Liver (tissue), 9 donors: ENCODE data around the gene MED17. TPM values are rescaled to one million over a fixed set of nuclear protein-coding genes. Genes with fewer than 3 reads are reported as not detected.

Source experiments
- DNase-seq: peaks from one replicate; pipeline ENCODE4 v3.0.0-alpha.2; 2017; ENCODE audit warnings: low spot score
- H3K27ac ChIP-seq, 2 donors: one replicate each; pipeline ENCODE4 v1.7.0; 2013; ENCODE audit warnings: inconsistent platforms in 2 of 2, low read length in 2 of 2, control low read depth in 1 of 2, low read depth in 1 of 2, mild to moderate bottlenecking in 1 of 2
- H3K27me3 ChIP-seq, 4 donors: one replicate each; pipeline versions ENCODE4 v1.6.1 to v1.7.0; 2013; ENCODE audit warnings: low read length in 3 of 4, inconsistent platforms in 1 of 4, mild to moderate bottlenecking in 1 of 4, moderate library complexity in 1 of 4; ENCODE audit not compliant: control insufficient read depth in 4 of 4, insufficient read depth in 4 of 4
- H3K36me3 ChIP-seq, 4 donors: one replicate each; pipeline versions ENCODE4 v1.6.1 to v1.7.0; 2013; ENCODE audit warnings: low read length in 3 of 4, mild to moderate bottlenecking in 3 of 4, low read depth in 1 of 4, moderate library complexity in 1 of 4; ENCODE audit not compliant: control insufficient read depth in 4 of 4, insufficient read depth in 3 of 4
- H3K4me1 ChIP-seq, 4 donors: one replicate each; pipeline versions ENCODE4 v1.6.1 to v1.7.0; 2013; ENCODE audit warnings: low read length in 3 of 4, mild to moderate bottlenecking in 3 of 4, moderate library complexity in 1 of 4; ENCODE audit not compliant: control insufficient read depth in 4 of 4, insufficient read depth in 4 of 4
- H3K4me3 ChIP-seq, 3 donors: one replicate each; pipeline versions ENCODE4 v1.6.1 to v1.7.0; 2013; ENCODE audit warnings: low read length in 3 of 3, control low read depth in 1 of 3, low read depth in 1 of 3, mild to moderate bottlenecking in 1 of 3
- H3K9ac ChIP-seq, 2 donors: one replicate each; pipeline ENCODE4 v1.7.0; 2013; ENCODE audit warnings: low read length in 2 of 2, mild to moderate bottlenecking in 2 of 2, moderate library complexity in 2 of 2, control low read depth in 1 of 2, low read depth in 1 of 2
- H3K9me3 ChIP-seq, 4 donors: one replicate each; pipeline versions ENCODE4 v1.6.1 to v1.7.0; 2013; ENCODE audit warnings: low read length in 3 of 4; ENCODE audit not compliant: control insufficient read depth in 4 of 4
- EGR1 ChIP-seq, 2 donors: IDR thresholded peaks; 2 replicates each; pipeline ENCODE4 v1.6.1; 2016 to 2018; ENCODE audit warnings: antibody characterized with exemption in 2 of 2, low read depth in 2 of 2
- FOXA1 ChIP-seq: IDR thresholded peaks from 2 replicates; pipeline ENCODE4 v1.6.1; 2016; ENCODE audit warnings: antibody characterized with exemption
- GABPA ChIP-seq, 2 donors: IDR thresholded peaks in 1 of 2; conservative IDR thresholded peaks in 1 of 2; 2 replicates each; pipeline ENCODE4 v1.6.1; 2016; ENCODE audit warnings: antibody characterized with exemption in 2 of 2, mild to moderate bottlenecking in 1 of 2, moderate library complexity in 1 of 2
- HNF4A ChIP-seq, 2 donors: conservative IDR thresholded peaks; 2 replicates each; pipeline ENCODE4 v1.6.1; 2016; ENCODE audit warnings: antibody characterized with exemption in 2 of 2, mild to moderate bottlenecking in 2 of 2
- HNF4G ChIP-seq: IDR thresholded peaks from 2 replicates; pipeline ENCODE4 v1.6.1; 2016; ENCODE audit warnings: antibody characterized with exemption
- JUND ChIP-seq, 2 donors: IDR thresholded peaks; 2 replicates each; pipeline ENCODE4 v1.6.1; 2016; ENCODE audit warnings: antibody characterized with exemption in 2 of 2
- NR2F2 ChIP-seq: IDR thresholded peaks from 2 replicates; pipeline ENCODE4 v1.6.1; 2016; ENCODE audit warnings: antibody characterized with exemption
- RAD21 ChIP-seq, 2 donors: IDR thresholded peaks; 2 replicates each; pipeline ENCODE4 v1.6.1; 2016; ENCODE audit warnings: antibody characterized with exemption in 2 of 2, mild to moderate bottlenecking in 2 of 2
- RXRA ChIP-seq, 2 donors: IDR thresholded peaks; 2 replicates each; pipeline ENCODE4 v1.6.1; 2017 to 2018; ENCODE audit warnings: antibody characterized with exemption in 2 of 2, mild to moderate bottlenecking in 1 of 2
- SP1 ChIP-seq: IDR thresholded peaks from 2 replicates; pipeline ENCODE4 v1.6.1; 2018; ENCODE audit warnings: antibody characterized with exemption, mild to moderate bottlenecking
- TAF1 ChIP-seq: conservative IDR thresholded peaks from 2 replicates; pipeline ENCODE4 v1.6.1; 2016; ENCODE audit warnings: antibody characterized with exemption, mild to moderate bottlenecking
- YY1 ChIP-seq: IDR thresholded peaks from 2 replicates; pipeline ENCODE4 v1.6.1; 2016; ENCODE audit warnings: antibody characterized with exemption, mild to moderate bottlenecking
- WGBS: extraction: QIAGEN DNeasy Blood & Tissue Kit; methylation state at CpG from one replicate; pipeline ENCODE4 v1.1.7; 2013; 5-methylcytosine and 5-hydroxymethylcytosine counted together
- polyA plus RNA-seq, 2 donors: library from polyadenylated mRNA; stranded (reverse) in 1 of 2; unstranded in 1 of 2; fragments of 200-250 nt in 1 of 2; fragments of >200 nt in 1 of 2; fragmentation: Nextera tagmentation in 1 of 2; extraction: Ambion mirVana in 1 of 2; gene quantifications; one replicate each; pipeline versions ENCODE4 v1.2.1 to v1.2.3, GENCODE V29; 2013 to 2015
- total RNA-seq, 2 donors: library from RNA; depleted of rRNA; stranded (reverse); fragments of >200 nt; gene quantifications; one replicate each; pipeline ENCODE4 v1.2.3, GENCODE V29; 2014
- TF ChIP-seq, protein P1 (sequence below): IDR thresholded peaks from 2 replicates; pipeline ENCODE4 v1.6.1; 2016; ENCODE audit warnings: antibody characterized with exemption
- TF ChIP-seq, protein P2 (sequence below): fragments of 150-350 bp; IDR thresholded peaks from 2 replicates; pipeline ENCODE4 v1.5.1; 2017; ENCODE audit warnings: improper control_type of control experiment, low read depth, low read length; ENCODE audit not compliant: missing input control
- TF ChIP-seq, protein P3 (sequence below): IDR thresholded peaks from 2 replicates; pipeline ENCODE4 v1.6.1; 2016; ENCODE audit warnings: antibody characterized with exemption, mild to moderate bottlenecking
- TF ChIP-seq, protein P4 (sequence below): IDR thresholded peaks from 2 replicates; pipeline ENCODE4 v1.6.1; 2016; ENCODE audit warnings: antibody characterized with exemption
- donor health status: healthy.
- donor health status: healthy.
- donor health status: healthy.
- donor health status: healthy.
- donor health status: healthy.

The MED17 gene
- total and polyA plus RNA-seq, 4 donors = 2.8 to 12.7 (median 7.5) TPM

DNA sequence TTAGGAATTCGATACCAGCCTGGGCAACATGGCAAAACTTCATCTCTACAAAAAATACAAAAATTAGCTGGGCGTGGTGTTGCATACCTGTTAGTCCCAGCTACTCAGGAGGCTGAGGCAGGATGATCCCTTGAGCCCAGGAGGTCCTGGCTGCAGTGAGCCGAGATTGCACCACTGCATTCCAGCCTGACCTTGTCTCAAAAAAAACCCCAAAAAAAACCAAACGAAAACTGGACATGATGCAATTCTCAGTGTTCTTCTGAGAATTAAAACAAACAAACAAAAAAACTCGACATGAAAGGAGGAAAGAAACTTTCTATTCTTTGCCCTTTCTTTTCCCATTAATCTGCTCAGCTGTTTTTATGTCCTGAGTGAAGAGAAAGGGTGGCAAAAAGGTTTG lies 7.4 kb downstream of the MED17 start:
- Histone ChIP-seq H3K9ac (no peak overlapping the region), H3K27ac (no peak overlapping the region), H3K27me3 (no peaks in the 10 kb centered on the region), H3K4me1 (peaks cover 0 to 5% (median 3%) of the 10 kb centered on the region in 4 donors), H3K36me3 (peaks cover 9 to 67% (median 60%) of the 10 kb centered on the region in 4 donors), H3K9me3 (no peaks in the 10 kb centered on the region), H3K4me3 (no peak overlapping the region)
- no peak for DNase-seq
- TF ChIP-seq TAF1 (no peak), NR2F2 (no peak), HNF4A (conservative IDR thresholded peaks at IDR 0.05) (no peak), EGR1 (IDR thresholded peaks at IDR 0.05; ENCODE audit: low read depth in 2 of 2) (no peak), RAD21 (IDR thresholded peaks at IDR 0.05) (no peak), GABPA (IDR thresholded peaks at IDR 0.05 in 1 of 2, conservative IDR thresholded peaks at IDR 0.05 in 1 of 2) (no peak), JUND (IDR thresholded peaks at IDR 0.05) (no peak), RXRA (IDR thresholded peaks at IDR 0.05) (no peak), SP1 (no peak), FOXA1 (no peak)
- TF ChIP-seq, protein P1, sequence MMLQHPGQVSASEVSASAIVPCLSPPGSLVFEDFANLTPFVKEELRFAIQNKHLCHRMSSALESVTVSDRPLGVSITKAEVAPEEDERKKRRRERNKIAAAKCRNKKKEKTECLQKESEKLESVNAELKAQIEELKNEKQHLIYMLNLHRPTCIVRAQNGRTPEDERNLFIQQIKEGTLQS = no peak
- TF ChIP-seq, protein P2, sequence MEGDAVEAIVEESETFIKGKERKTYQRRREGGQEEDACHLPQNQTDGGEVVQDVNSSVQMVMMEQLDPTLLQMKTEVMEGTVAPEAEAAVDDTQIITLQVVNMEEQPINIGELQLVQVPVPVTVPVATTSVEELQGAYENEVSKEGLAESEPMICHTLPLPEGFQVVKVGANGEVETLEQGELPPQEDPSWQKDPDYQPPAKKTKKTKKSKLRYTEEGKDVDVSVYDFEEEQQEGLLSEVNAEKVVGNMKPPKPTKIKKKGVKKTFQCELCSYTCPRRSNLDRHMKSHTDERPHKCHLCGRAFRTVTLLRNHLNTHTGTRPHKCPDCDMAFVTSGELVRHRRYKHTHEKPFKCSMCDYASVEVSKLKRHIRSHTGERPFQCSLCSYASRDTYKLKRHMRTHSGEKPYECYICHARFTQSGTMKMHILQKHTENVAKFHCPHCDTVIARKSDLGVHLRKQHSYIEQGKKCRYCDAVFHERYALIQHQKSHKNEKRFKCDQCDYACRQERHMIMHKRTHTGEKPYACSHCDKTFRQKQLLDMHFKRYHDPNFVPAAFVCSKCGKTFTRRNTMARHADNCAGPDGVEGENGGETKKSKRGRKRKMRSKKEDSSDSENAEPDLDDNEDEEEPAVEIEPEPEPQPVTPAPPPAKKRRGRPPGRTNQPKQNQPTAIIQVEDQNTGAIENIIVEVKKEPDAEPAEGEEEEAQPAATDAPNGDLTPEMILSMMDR = no peak
- TF ChIP-seq, protein P3, sequence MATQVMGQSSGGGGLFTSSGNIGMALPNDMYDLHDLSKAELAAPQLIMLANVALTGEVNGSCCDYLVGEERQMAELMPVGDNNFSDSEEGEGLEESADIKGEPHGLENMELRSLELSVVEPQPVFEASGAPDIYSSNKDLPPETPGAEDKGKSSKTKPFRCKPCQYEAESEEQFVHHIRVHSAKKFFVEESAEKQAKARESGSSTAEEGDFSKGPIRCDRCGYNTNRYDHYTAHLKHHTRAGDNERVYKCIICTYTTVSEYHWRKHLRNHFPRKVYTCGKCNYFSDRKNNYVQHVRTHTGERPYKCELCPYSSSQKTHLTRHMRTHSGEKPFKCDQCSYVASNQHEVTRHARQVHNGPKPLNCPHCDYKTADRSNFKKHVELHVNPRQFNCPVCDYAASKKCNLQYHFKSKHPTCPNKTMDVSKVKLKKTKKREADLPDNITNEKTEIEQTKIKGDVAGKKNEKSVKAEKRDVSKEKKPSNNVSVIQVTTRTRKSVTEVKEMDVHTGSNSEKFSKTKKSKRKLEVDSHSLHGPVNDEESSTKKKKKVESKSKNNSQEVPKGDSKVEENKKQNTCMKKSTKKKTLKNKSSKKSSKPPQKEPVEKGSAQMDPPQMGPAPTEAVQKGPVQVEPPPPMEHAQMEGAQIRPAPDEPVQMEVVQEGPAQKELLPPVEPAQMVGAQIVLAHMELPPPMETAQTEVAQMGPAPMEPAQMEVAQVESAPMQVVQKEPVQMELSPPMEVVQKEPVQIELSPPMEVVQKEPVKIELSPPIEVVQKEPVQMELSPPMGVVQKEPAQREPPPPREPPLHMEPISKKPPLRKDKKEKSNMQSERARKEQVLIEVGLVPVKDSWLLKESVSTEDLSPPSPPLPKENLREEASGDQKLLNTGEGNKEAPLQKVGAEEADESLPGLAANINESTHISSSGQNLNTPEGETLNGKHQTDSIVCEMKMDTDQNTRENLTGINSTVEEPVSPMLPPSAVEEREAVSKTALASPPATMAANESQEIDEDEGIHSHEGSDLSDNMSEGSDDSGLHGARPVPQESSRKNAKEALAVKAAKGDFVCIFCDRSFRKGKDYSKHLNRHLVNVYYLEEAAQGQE = no peak
- TF ChIP-seq, protein P4, sequence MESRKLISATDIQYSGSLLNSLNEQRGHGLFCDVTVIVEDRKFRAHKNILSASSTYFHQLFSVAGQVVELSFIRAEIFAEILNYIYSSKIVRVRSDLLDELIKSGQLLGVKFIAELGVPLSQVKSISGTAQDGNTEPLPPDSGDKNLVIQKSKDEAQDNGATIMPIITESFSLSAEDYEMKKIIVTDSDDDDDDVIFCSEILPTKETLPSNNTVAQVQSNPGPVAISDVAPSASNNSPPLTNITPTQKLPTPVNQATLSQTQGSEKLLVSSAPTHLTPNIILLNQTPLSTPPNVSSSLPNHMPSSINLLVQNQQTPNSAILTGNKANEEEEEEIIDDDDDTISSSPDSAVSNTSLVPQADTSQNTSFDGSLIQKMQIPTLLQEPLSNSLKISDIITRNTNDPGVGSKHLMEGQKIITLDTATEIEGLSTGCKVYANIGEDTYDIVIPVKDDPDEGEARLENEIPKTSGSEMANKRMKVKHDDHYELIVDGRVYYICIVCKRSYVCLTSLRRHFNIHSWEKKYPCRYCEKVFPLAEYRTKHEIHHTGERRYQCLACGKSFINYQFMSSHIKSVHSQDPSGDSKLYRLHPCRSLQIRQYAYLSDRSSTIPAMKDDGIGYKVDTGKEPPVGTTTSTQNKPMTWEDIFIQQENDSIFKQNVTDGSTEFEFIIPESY = no peak
- 63% methylated on average over 5 of the region's 5 CpGs for WGBS

DNA sequence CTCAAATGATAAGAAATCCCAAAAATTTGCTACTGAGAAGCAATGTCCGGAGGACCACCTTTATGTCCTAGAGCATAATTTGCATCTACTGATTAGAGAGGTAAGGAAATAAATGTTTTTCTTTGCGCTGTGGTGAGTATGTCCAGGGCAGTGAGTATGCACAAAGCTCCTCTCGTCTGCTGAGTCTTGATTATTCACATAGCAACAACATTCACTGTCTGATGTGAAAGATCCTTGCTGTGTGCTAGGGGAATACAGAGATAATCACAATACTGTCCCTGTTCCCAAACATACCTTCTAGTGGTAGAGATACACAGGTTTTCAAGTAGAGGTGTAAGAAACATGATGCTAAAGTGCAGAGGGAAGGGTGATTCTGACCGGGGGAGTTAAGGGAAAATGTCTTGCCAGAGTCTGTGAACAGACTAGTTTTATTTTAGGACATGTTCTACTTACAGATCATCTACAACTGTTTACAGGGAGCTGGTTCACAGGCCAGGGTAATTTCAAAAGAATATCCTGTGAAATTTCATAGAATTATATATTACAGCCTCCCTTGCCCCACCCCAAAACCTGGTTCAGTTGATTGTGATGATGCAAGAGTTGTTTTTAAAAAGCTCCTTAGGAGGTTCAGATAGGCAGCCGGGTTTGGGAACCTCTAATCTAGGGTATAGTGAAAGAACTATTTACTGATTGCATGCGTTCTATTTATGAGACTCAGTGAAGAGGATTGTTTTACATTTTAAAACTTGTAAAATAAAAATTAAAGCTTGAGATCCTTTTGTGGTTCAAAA lies 12.6 kb downstream of the MED17 start:
- no peak overlapping the region for H3K27ac ChIP-seq
- no peaks in the 10 kb centered on the region for H3K9me3 ChIP-seq
- no peak overlapping the region for H3K4me3 ChIP-seq
- no peak for DNase-seq
- TF ChIP-seq, protein P3 = no peak
- TF ChIP-seq, protein P1 = no peak
- TF ChIP-seq SP1 (no peak), YY1 (no peak), HNF4G (no peak), TAF1 (no peak), RXRA (IDR thresholded peaks at IDR 0.05) (no peak), NR2F2 (no peak), EGR1 (IDR thresholded peaks at IDR 0.05; ENCODE audit: low read depth in 2 of 2) (no peak)
- 95% methylated on average over 6 of the region's 6 CpGs for WGBS
- no peaks in the 10 kb centered on the region for H3K27me3 ChIP-seq
- H3K4me1 ChIP-seq = no peaks in the 10 kb centered on the region
- peaks cover 21 to 72% (median 64%) of the 10 kb centered on the region in 4 donors for H3K36me3 ChIP-seq
- no peak overlapping the region for H3K9ac ChIP-seq
